Measurements from ENCODE around the gene NGRN. TPM values are rescaled to one million over a fixed set of nuclear protein-coding genes. Genes with fewer than 3 reads are reported as not detected.
"Not testable (repeated sequence)": the region's sequence is repeated elsewhere in the genome, so short reads cannot be mapped to it uniquely, and the experiment has no call there.

NGRN gene
- total RNA-seq, 2 experiments from 2014 or later: 40.0 to 65.0 TPM

DNA sequence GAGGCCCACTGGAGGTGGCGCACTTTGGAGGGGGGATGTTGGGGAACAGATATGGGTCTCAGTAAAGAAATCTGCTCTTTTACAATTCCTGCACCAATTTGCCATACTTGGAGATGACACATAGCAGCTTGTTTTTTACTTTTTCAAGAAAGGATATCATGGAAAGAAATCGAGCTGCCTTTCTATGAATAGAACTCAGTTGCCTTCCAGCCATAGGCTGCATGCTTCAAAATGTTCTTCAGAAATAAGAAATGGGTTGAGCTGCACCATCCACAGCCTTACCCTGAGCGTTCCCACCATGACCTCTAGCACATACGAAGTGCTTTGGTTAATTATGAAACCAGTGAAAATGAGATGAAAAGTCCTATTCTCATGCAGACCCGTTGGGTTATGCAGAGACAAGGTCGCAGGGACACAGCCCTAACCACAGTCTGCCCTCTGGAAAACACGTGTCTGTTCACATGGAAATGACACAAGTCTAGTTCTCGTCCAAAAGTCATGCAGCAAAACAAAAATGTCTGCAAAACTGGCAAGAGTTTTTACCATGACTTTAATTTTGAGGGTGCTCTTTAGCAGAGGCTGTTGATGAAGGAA lies 36.3 kb downstream of the NGRN start:
- intact Hi-C loops (cut with micrococcal nuclease; ENCODE audit: unreplicated experiment): no loop called here
- Histone ChIP-seq H3K4me2 (ENCODE audit: low read length) (no peak overlapping the region), H2AFZ (ENCODE audit: low read length) (no peak overlapping the region)

DNA sequence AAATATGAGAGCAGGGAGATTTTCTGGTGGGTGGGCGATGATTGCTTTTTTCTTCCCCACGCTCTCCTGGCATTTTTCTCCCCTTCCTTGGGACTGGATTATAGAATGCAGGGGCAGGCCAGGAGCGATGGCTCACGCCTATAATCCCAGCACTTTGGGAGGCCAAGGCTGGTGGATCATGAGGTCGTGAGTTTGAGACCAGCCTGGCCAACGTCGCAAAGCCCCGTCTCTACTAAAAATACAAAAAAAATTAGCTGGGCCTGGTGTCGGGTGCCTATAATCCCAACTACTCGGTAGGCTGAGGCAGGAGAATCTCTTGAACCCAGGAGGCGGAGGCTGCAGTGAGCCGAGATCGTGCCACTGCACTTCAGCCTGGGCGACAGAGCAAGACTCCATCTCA lies 39.9 kb downstream of the NGRN start:
- POLR2A ChIA-PET: interaction anchor here (0.5 to 1.2 kb wide), 3 partner anchors 12 to 328 kb away, joined by 3 to 5 read pairs (median 3); partner anchors contain the start of genes CIB1 and GDPGP1
- intact Hi-C loops (cut with micrococcal nuclease; ENCODE audit: unreplicated experiment); H2AFZ ChIP-seq (ENCODE audit: low read length); H4K20me1 ChIP-seq (ENCODE audit: insufficient read depth, low read length); H3K4me3 ChIP-seq (ENCODE audit: low read depth, low read length, poor library complexity, severe bottlenecking); H3K27ac ChIP-seq (ENCODE audit: low read depth, low read length, poor library complexity, severe bottlenecking); BruUV-seq (replicated peaks); H3K4me2 ChIP-seq (ENCODE audit: low read length); H3K4me1 ChIP-seq (ENCODE audit: insufficient read depth, low read length, poor library complexity, severe bottlenecking); H3K9me3 ChIP-seq (ENCODE audit: low read length); DNase-seq (ENCODE audit: low spot score); H3K79me2 ChIP-seq (ENCODE audit: insufficient read depth, low read depth, low read length); CTCF ChIA-PET (ENCODE audit: unreplicated experiment); H3K36me3 ChIP-seq (ENCODE audit: insufficient read depth, low read length); H3K9me2 ChIP-seq (ENCODE audit: insufficient read depth, low read length): not testable (repeated sequence)

More for the DNA sequence above, 36.3 kb downstream of the NGRN start:
- Histone ChIP-seq H4K20me1 (ENCODE audit: insufficient read depth, low read length) (no peaks in the 10 kb centered on the region), H3K9me3 (ENCODE audit: low read length) (no peaks in the 10 kb centered on the region), H3K79me2 (ENCODE audit: insufficient read depth, low read depth, low read length) (no peaks in the 10 kb centered on the region), H3K4me1 (ENCODE audit: insufficient read depth, low read length, poor library complexity, severe bottlenecking) (no peaks in the 10 kb centered on the region), H3K9me2 (ENCODE audit: insufficient read depth, low read length) (no peaks in the 10 kb centered on the region), H3K36me3 (ENCODE audit: insufficient read depth, low read length) (no peaks in the 10 kb centered on the region), H3K4me3 (ENCODE audit: low read depth, low read length, poor library complexity, severe bottlenecking) (no peak overlapping the region), H3K27ac (ENCODE audit: low read depth, low read length, poor library complexity, severe bottlenecking) (no peak overlapping the region)
- CTCF ChIA-PET (ENCODE audit: unreplicated experiment): interaction anchor here (0.6 kb wide), 1 partner anchor 293 kb away, joined by 3 read pairs; no protein-coding TSS in a partner anchor
- no TSS peak for BruUV-seq (replicated peaks)
- POLR2A ChIA-PET: interaction anchor here (1.6 kb wide), 1 partner anchor 20 kb away, joined by 3 read pairs; no protein-coding TSS in a partner anchor
- no peak for DNase-seq (ENCODE audit: low spot score)
- TF ChIP-seq, protein P1, sequence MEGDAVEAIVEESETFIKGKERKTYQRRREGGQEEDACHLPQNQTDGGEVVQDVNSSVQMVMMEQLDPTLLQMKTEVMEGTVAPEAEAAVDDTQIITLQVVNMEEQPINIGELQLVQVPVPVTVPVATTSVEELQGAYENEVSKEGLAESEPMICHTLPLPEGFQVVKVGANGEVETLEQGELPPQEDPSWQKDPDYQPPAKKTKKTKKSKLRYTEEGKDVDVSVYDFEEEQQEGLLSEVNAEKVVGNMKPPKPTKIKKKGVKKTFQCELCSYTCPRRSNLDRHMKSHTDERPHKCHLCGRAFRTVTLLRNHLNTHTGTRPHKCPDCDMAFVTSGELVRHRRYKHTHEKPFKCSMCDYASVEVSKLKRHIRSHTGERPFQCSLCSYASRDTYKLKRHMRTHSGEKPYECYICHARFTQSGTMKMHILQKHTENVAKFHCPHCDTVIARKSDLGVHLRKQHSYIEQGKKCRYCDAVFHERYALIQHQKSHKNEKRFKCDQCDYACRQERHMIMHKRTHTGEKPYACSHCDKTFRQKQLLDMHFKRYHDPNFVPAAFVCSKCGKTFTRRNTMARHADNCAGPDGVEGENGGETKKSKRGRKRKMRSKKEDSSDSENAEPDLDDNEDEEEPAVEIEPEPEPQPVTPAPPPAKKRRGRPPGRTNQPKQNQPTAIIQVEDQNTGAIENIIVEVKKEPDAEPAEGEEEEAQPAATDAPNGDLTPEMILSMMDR (conservative IDR thresholded peaks at IDR 0.05; ENCODE audit: low read length): no peak
- no peak for TF ChIP-seq EZH2phosphoT487 (IDR thresholded peaks at IDR 0.05; ENCODE audit: borderline replicate concordance, low read depth, low read length)

DNA sequence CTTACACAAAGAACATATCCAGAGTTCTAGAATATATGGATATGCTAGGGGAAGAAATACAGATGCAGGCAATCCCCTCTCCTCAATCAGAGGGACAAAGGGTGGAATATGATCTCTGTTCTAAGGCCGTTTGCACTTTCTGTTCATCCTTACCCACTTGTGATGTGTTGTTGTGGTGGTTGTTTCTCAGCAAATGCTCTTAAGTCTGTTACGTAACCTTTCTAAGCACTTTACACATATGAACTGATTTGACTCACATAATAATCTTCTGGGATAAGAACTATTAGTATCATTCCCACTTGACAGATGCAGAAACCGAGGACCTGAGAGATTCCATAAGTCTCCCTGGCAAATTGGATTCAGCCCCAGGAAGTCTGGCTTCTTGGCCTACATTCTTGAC lies 40.5 kb downstream of the NGRN start:
- CTCF ChIA-PET (ENCODE audit: unreplicated experiment): no interaction called here
- TF ChIP-seq, protein P1 (conservative IDR thresholded peaks at IDR 0.05; ENCODE audit: low read length): no peak
- TF ChIP-seq EZH2phosphoT487 (IDR thresholded peaks at IDR 0.05; ENCODE audit: borderline replicate concordance, low read depth, low read length): no peak
- no peaks in the 10 kb centered on the region for H3K79me2 ChIP-seq (ENCODE audit: insufficient read depth, low read depth, low read length)
- H2AFZ ChIP-seq (ENCODE audit: low read length): 0 out of 2 replicates have a peak overlapping the region, but pooled peaks have one; percentile 5
- no peak overlapping the region for H3K4me2 ChIP-seq (ENCODE audit: low read length)
- BruUV-seq (replicated peaks): no TSS peak
- H3K9me2 ChIP-seq (ENCODE audit: insufficient read depth, low read length): no peaks in the 10 kb centered on the region
- H3K27ac ChIP-seq (ENCODE audit: low read depth, low read length, poor library complexity, severe bottlenecking): no peak overlapping the region
- intact Hi-C loops (cut with micrococcal nuclease; ENCODE audit: unreplicated experiment): no loop called here
- POLR2A ChIA-PET: interaction anchor here (1.2 kb wide), 1 partner anchor 13 kb away, joined by 5 read pairs; no protein-coding TSS in a partner anchor
- no peak overlapping the region for H3K4me3 ChIP-seq (ENCODE audit: low read depth, low read length, poor library complexity, severe bottlenecking)
- no peaks in the 10 kb centered on the region for H4K20me1 ChIP-seq (ENCODE audit: insufficient read depth, low read length)
- no peaks in the 10 kb centered on the region for H3K9me3 ChIP-seq (ENCODE audit: low read length)
- H3K36me3 ChIP-seq (ENCODE audit: insufficient read depth, low read length): no peaks in the 10 kb centered on the region
- H3K4me1 ChIP-seq (ENCODE audit: insufficient read depth, low read length, poor library complexity, severe bottlenecking): no peaks in the 10 kb centered on the region
- no peak for DNase-seq (ENCODE audit: low spot score)

All from OCI-LY7 (cell line).